H1 (cell line): ENCODE results near the gene DHCR24. TPM values are rescaled to one million over a fixed set of nuclear protein-coding genes. Genes with fewer than 3 reads are reported as not detected.

ENCODE experiments used
- CTCF ChIA-PET: fragments of 300-600 bp; sonication (Branson Sonifier 250); formaldehyde crosslinking; loops from one replicate; lab custom pipeline; 2021; ENCODE audit not compliant: partially characterized antibody; lab: Charles Lee
- POLR2A ChIA-PET: fragments of 300-600 bp; sonication (Branson Sonifier 250); formaldehyde crosslinking; loops from one replicate; lab custom pipeline; 2021; ENCODE audit warnings: inconsistent platforms; ENCODE audit not compliant: partially characterized antibody; lab: Charles Lee
- DNase-seq, 2 experiments: peaks; one replicate each; pipeline versions ENCODE4 v3.0.0 to v3.0.0-alpha.2; 2010 to 2022; ENCODE audit warnings: low spot score in 2 of 2, low read depth in 1 of 2, mixed read lengths in 1 of 2
- FAIRE-seq: peaks from 2 replicates; lab custom pipeline; 2011; peaks lifted over from hg19 to GRCh38; lab: Jason Lieb, UNC
- H2AFZ ChIP-seq: 2 replicates; pipeline ENCODE4 v1.8.1; 2012; ENCODE audit warnings: low read length, inconsistent platforms
- H2AK5ac ChIP-seq: 2 replicates; pipeline ENCODE4 v1.6.1; 2013; ENCODE audit warnings: low read depth, low read length
- H2BK120ac ChIP-seq: replicated peaks from 2 replicates; pipeline ENCODE3; 2013; ENCODE audit warnings: low read depth, low read length, inconsistent platforms
- H2BK12ac ChIP-seq: 2 replicates; pipeline ENCODE4 v1.6.1; 2013; ENCODE audit warnings: low read depth, low read length
- H2BK15ac ChIP-seq: 2 replicates; pipeline ENCODE4 v1.6.1; 2013; ENCODE audit warnings: low read length
- H2BK20ac ChIP-seq: 2 replicates; pipeline ENCODE4 v1.6.1; 2013; ENCODE audit warnings: low read length
- H2BK5ac ChIP-seq: 2 replicates; pipeline ENCODE4 v1.6.1; 2013; ENCODE audit warnings: low read depth, low read length
- H3K14ac ChIP-seq: 2 replicates; pipeline ENCODE4 v1.6.1; 2013; ENCODE audit warnings: inconsistent platforms; ENCODE audit not compliant: insufficient read length
- H3K18ac ChIP-seq: 2 replicates; pipeline ENCODE4 v1.6.1; 2013; ENCODE audit warnings: low read length; ENCODE audit errors: extremely low read depth
- H3K23ac ChIP-seq: 2 replicates; pipeline ENCODE4 v1.6.1; 2013; ENCODE audit warnings: inconsistent platforms; ENCODE audit not compliant: insufficient read length
- H3K23me2 ChIP-seq: 2 replicates; pipeline ENCODE4 v1.6.1; 2013; ENCODE audit warnings: low read depth, low read length
- H3K27ac ChIP-seq: 2 replicates; pipeline ENCODE4 v1.6.1; 2011; ENCODE audit warnings: low read depth, low read length, inconsistent platforms
- H3K27me3 ChIP-seq, 4 experiments: replicated peaks in 1 of 4; 1 replicate in 1 of 4; 2 replicates in 3 of 4; pipeline versions ENCODE4 v1.6.1 to v1.8.1; 2011 to 2013; ENCODE audit warnings: low read length in 3 of 4, mild to moderate bottlenecking in 3 of 4, inconsistent platforms in 2 of 4, mixed read lengths in 2 of 4, moderate library complexity in 1 of 4; ENCODE audit not compliant: control insufficient read depth in 3 of 4, insufficient read depth in 3 of 4; ENCODE audit errors: extremely low read depth in 1 of 4
- H3K36me3 ChIP-seq, 4 experiments: 2 replicates each; pipeline versions ENCODE4 v1.6.1 to v1.8.1; 2011 to 2013; ENCODE audit warnings: mild to moderate bottlenecking in 4 of 4, low read length in 3 of 4, moderate library complexity in 2 of 4, control low read depth in 1 of 4, inconsistent platforms in 1 of 4; ENCODE audit not compliant: insufficient read depth in 4 of 4, control insufficient read depth in 2 of 4
- H3K4ac ChIP-seq: replicated peaks from 2 replicates; pipeline ENCODE3; 2013; ENCODE audit warnings: low read length, low read depth, mixed read lengths, inconsistent platforms; ENCODE audit not compliant: insufficient read length
- H3K4me1 ChIP-seq, 4 experiments: replicated peaks in 1 of 4; 1 replicate in 1 of 4; 2 replicates in 3 of 4; pipeline versions ENCODE4 v1.6.1 to v1.8.1; 2011 to 2013; ENCODE audit warnings: low read length in 3 of 4, inconsistent platforms in 2 of 4, mixed read lengths in 1 of 4; ENCODE audit not compliant: insufficient read depth in 4 of 4, control insufficient read depth in 3 of 4
- H3K4me2 ChIP-seq, 2 experiments: 2 replicates each; pipeline versions ENCODE4 v1.6.1 to v1.8.1; 2011 to 2013; ENCODE audit warnings: low read depth in 2 of 2, low read length in 2 of 2, control low read depth in 1 of 2, inconsistent platforms in 1 of 2, mild to moderate bottlenecking in 1 of 2; ENCODE audit not compliant: insufficient read depth in 1 of 2
- H3K4me3 ChIP-seq, 4 experiments: fragments of 200-600, 300-600 bp in 1 of 4; sonication (generic), shearing (Covaris generic), sonication (Bioruptor Twin) in 1 of 4; 2 replicates each; pipeline versions ENCODE4 v1.5.1 to v1.8.1; 2011 to 2016; ENCODE audit warnings: low read length in 4 of 4, low read depth in 3 of 4, control low read depth in 2 of 4, inconsistent platforms in 2 of 4, mild to moderate bottlenecking in 2 of 4, mixed read lengths in 1 of 4, moderate library complexity in 1 of 4; ENCODE audit not compliant: insufficient read depth in 2 of 4; ENCODE audit errors: extremely low read depth in 1 of 4
- H3K56ac ChIP-seq: replicated peaks from 2 replicates; pipeline ENCODE3; 2013; ENCODE audit warnings: low read depth, mild to moderate bottlenecking, mixed read lengths, low read length, inconsistent platforms; ENCODE audit not compliant: insufficient read length
- H3K79me1 ChIP-seq: 2 replicates; pipeline ENCODE4 v1.6.1; 2013; ENCODE audit warnings: low read depth, low read length, control low read depth
- H3K79me2 ChIP-seq, 2 experiments: 2 replicates each; pipeline versions ENCODE4 v1.6.1 to v1.8.1; 2012 to 2013; ENCODE audit warnings: low read length in 2 of 2, mild to moderate bottlenecking in 2 of 2, inconsistent platforms in 1 of 2; ENCODE audit not compliant: insufficient read depth in 2 of 2, control insufficient read depth in 1 of 2
- H3K9ac ChIP-seq, 4 experiments: replicated peaks in 1 of 4; 1 replicate in 1 of 4; 2 replicates in 3 of 4; pipeline versions ENCODE4 v1.6.1 to v1.8.1; 2011 to 2013; ENCODE audit warnings: low read depth in 3 of 4, low read length in 3 of 4, control low read depth in 2 of 4, mild to moderate bottlenecking in 2 of 4, moderate library complexity in 2 of 4, inconsistent platforms in 1 of 4; ENCODE audit errors: extremely low read depth in 1 of 4
- H3K9me3 ChIP-seq, 2 experiments: 2 replicates each; pipeline versions ENCODE4 v1.6.1 to v1.8.1; 2012 to 2013; ENCODE audit warnings: mild to moderate bottlenecking in 2 of 2, moderate library complexity in 2 of 2, control low read depth in 1 of 2, inconsistent platforms in 1 of 2, low read depth in 1 of 2, low read length in 1 of 2, mixed read lengths in 1 of 2; ENCODE audit not compliant: insufficient read depth in 2 of 2
- H4K20me1 ChIP-seq, 2 experiments: replicated peaks in 1 of 2; 2 replicates each; pipeline versions ENCODE3 to v1.8.1; 2011 to 2013; ENCODE audit warnings: inconsistent platforms in 2 of 2, low read length in 2 of 2, mild to moderate bottlenecking in 1 of 2; ENCODE audit not compliant: insufficient read depth in 2 of 2, control insufficient read depth in 1 of 2
- H4K5ac ChIP-seq: 2 replicates; pipeline ENCODE4 v1.6.1; 2013; ENCODE audit warnings: low read length, low read depth, mixed read lengths, inconsistent platforms; ENCODE audit not compliant: insufficient read length
- H4K8ac ChIP-seq: 2 replicates; pipeline ENCODE4 v1.8.0; 2013; ENCODE audit warnings: mild to moderate bottlenecking, moderate library complexity, low read length, inconsistent platforms; ENCODE audit not compliant: insufficient read depth; ENCODE audit errors: extremely low read depth
- H4K91ac ChIP-seq: replicated peaks from 2 replicates; pipeline ENCODE3; 2013; ENCODE audit warnings: low read length, mixed read lengths, inconsistent platforms; ENCODE audit not compliant: insufficient read length
- BRCA1 ChIP-seq: IDR thresholded peaks from 2 replicates; pipeline ENCODE4 v1.6.1; 2012; ENCODE audit warnings: low read depth, low read length, improper control_type of control experiment
- E2F6 ChIP-seq: IDR thresholded peaks from 2 replicates; pipeline ENCODE4 v1.6.1; 2012; ENCODE audit warnings: inconsistent platforms
- HDAC2 ChIP-seq, 2 experiments: fragments of 300-600 bp in 1 of 2; sonication (generic) in 1 of 2; IDR thresholded peaks; 2 replicates each; pipeline ENCODE4 v1.6.1; 2011 to 2012; ENCODE audit warnings: low read depth in 2 of 2, low read length in 2 of 2, mild to moderate bottlenecking in 2 of 2, moderate library complexity in 2 of 2, borderline replicate concordance in 1 of 2, inconsistent platforms in 1 of 2
- HDAC6 ChIP-seq: IDR thresholded peaks from one replicate; pipeline ENCODE4 v1.7.1; 2012; ENCODE audit warnings: low read depth, mild to moderate bottlenecking, inconsistent platforms, low read length, moderate library complexity
- POU5F1 ChIP-seq: IDR thresholded peaks from 2 replicates; pipeline ENCODE4 v1.6.1; 2011; ENCODE audit warnings: low read depth, mild to moderate bottlenecking, low read length, moderate library complexity
- RAD21 ChIP-seq, 2 experiments: IDR thresholded peaks in 1 of 2; conservative IDR thresholded peaks in 1 of 2; 2 replicates each; pipeline ENCODE4 v1.6.1; 2011; ENCODE audit warnings: low read depth in 2 of 2, low read length in 2 of 2, improper control_type of control experiment in 1 of 2, inconsistent platforms in 1 of 2, mild to moderate bottlenecking in 1 of 2, moderate library complexity in 1 of 2
- RFX5 ChIP-seq: IDR thresholded peaks from 2 replicates; pipeline ENCODE4 v1.6.1; 2011; ENCODE audit warnings: low read depth, low read length, improper control_type of control experiment, borderline replicate concordance
- TEAD4 ChIP-seq: IDR thresholded peaks from 2 replicates; pipeline ENCODE4 v1.6.1; 2012; ENCODE audit warnings: low read depth, low read length, inconsistent platforms, mixed read lengths
- ZNF274 ChIP-seq: IDR thresholded peaks from 2 replicates; pipeline ENCODE4 v1.7.0; 2012; ENCODE audit warnings: low read length, borderline replicate concordance; ENCODE audit errors: extremely low read depth
- WGBS, 2 experiments: shearing (Covaris generic) in 1 of 2; methylation state at CpG; one replicate each; pipeline versions ENCODE4 v1.1.6 to v1.1.7; 2013 to 2015; ENCODE audit warnings: low lambda C conversion rate in 2 of 2, mixed read lengths in 2 of 2, inconsistent platforms in 1 of 2, low coverage in 1 of 2, missing lambda C conversion rate in 1 of 2; ENCODE audit not compliant: insufficient replicate concordance in 2 of 2, insufficient coverage in 1 of 2, insufficient read length in 1 of 2; ENCODE audit errors: extremely low coverage in 1 of 2, missing lambda C conversion rate in 1 of 2; 5-methylcytosine and 5-hydroxymethylcytosine counted together
- polyA plus RNA-seq, 7 experiments: library from polyadenylated mRNA; depleted of rRNA in 3 of 7; stranded (reverse) in 5 of 7; unstranded in 2 of 7; fragments of >200 nt in 5 of 7; fragments of 200-250 nt in 2 of 7; gene quantifications; 1 replicate in 5 of 7; 2 replicates in 1 of 7; 4 replicates in 1 of 7; pipeline versions ENCODE4 v1.2.1 to v1.2.3, GENCODE V29; 2011 to 2013; ENCODE audit warnings: missing spikeins in 2 of 7, mixed read lengths in 2 of 7
- total RNA-seq: library from RNA; stranded (reverse); fragmentation: NEBNext Ultra II Directional; extraction: Animal tissue kit (Norgen Biotek cat#: 25700); gene quantifications from 2 replicates; pipeline ENCODE4 v1.2.1, GENCODE V29; 2021

Gene DHCR24
- total and polyA plus RNA-seq, 2 of the 8 experiments (the other 6 are each of a cell fraction or from before 2014, with no cell fraction given) = 370 to 419 TPM

GRCh38 chr1:54865238-54866073, 21.5 kb downstream of the DHCR24 start:
- no peak overlapping the region for H3K4me2 ChIP-seq
- no peaks in the 10 kb centered on the region for H3K27me3 ChIP-seq
- H4K20me1 ChIP-seq = peaks cover 5 to 35% of the 10 kb centered on the region in 2 experiments
- WGBS, 2 experiments = 91% methylated on average over 17 of the region's 17 CpGs; no CpG with 5 or more reads in 1 of the 2 experiments
- 0 out of 2 replicates have a peak overlapping the region, but pooled peaks have one; percentile 14 for H4K8ac ChIP-seq
- no peak overlapping the region for H3K9ac ChIP-seq
- H3K23me2 ChIP-seq = no peaks in the 10 kb centered on the region; the same call in 1 of the 2 replicates
- no peak overlapping the region for H3K18ac ChIP-seq
- no peak overlapping the region for H4K5ac ChIP-seq
- H3K9me3 ChIP-seq = no peaks in the 10 kb centered on the region
- POLR2A ChIA-PET = interaction anchor here (1.6 kb wide), 1 partner anchor 70 kb away, joined by 3 read pairs; no protein-coding TSS in a partner anchor
- H3K23ac ChIP-seq = no peak overlapping the region
- no peak overlapping the region for H2BK120ac ChIP-seq
- H2AFZ ChIP-seq = no peak overlapping the region
- DNase-seq (no peak), FAIRE-seq (no peak)
- CTCF ChIA-PET = interaction anchor here (1.0 kb wide), 1 partner anchor 75 kb away, joined by 4 read pairs; no protein-coding TSS in a partner anchor
- no peak overlapping the region for H2BK5ac ChIP-seq
- peaks cover 23 to 91% (median 76%) of the 10 kb centered on the region in 4 experiments for H3K36me3 ChIP-seq
- no peaks in the 10 kb centered on the region for H3K4me1 ChIP-seq
- H3K14ac ChIP-seq = no peak overlapping the region
- no peak overlapping the region for H4K91ac ChIP-seq
- no peak overlapping the region for H2BK12ac ChIP-seq
- no peak overlapping the region for H3K4ac ChIP-seq
- H2BK20ac ChIP-seq = no peak overlapping the region
- H2BK15ac ChIP-seq = no peak overlapping the region
- peaks cover 16% of the 10 kb centered on the region for H3K79me1 ChIP-seq
- H2AK5ac ChIP-seq = no peak overlapping the region
- no peak overlapping the region for H3K4me3 ChIP-seq
- no peak overlapping the region for H3K27ac ChIP-seq
- H3K79me2 ChIP-seq = peaks cover 0 to 4% of the 10 kb centered on the region in 2 experiments; a peak in 2 of 4 replicates
- TF ChIP-seq ZNF274 = no peak
- TF ChIP-seq RAD21 (IDR thresholded peaks at IDR 0.05 in 1 of 2, conservative IDR thresholded peaks at IDR 0.05 in 1 of 2; ENCODE audit: low read depth in 2 of 2, low read length in 2 of 2) = no peak
- TF ChIP-seq HDAC2 (IDR thresholded peaks at IDR 0.05; ENCODE audit: borderline replicate concordance in 1 of 2, low read depth in 2 of 2, low read length in 2 of 2) = no peak
- TF ChIP-seq POU5F1 = no peak
- no peak for TF ChIP-seq E2F6
- TF ChIP-seq BRCA1 = no peak
- no peak for TF ChIP-seq RFX5
- TF ChIP-seq HDAC6 = no peak
- TF ChIP-seq TEAD4 = no peak
- no peak overlapping the region for H3K56ac ChIP-seq
